GM12891 (cell line): ENCODE data around the gene SMARCC1.

Source experiments
- POLR2A ChIP-seq: IDR thresholded peaks from 2 replicates; pipeline ENCODE4 v1.6.1; 2011; ENCODE audit warnings: low read depth, low read length, control low read depth
- POLR2AphosphoS5 ChIP-seq: IDR thresholded peaks from 2 replicates; pipeline ENCODE4 v1.6.1; 2011; ENCODE audit warnings: low read depth, low read length, control low read depth
- POU2F2 ChIP-seq: IDR thresholded peaks from 2 replicates; pipeline ENCODE4 v1.6.1; 2011; ENCODE audit warnings: low read depth, mild to moderate bottlenecking, control low read depth, low read length, moderate library complexity

DNA sequence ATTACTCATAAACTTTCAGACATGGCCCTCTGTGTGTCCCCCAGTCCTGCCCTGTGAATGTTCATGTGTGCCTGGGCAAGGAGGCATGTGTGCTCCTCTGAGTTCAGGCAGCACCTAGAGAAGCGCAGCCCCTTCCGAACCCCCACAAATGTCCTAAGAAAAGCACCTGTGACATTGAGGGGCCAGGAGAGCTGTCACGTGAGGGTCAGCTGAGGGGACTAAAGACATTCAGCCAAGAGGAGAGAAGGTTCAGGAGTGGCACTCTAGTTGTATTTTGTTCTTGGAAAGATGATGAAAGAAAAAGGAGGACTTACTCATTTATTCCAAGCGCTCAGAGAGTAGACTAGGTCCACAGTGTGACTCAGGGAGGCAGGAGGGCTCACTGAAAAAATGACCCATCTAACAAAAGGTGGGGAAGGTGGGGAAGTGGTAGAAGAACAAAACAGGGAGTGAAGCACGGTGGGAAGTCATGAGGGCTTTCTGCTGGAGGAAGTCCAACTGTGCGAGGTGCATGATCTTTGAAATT, 240.0 kb downstream of the SMARCC1 start:
- TF ChIP-seq POLR2A: no peak
- TF ChIP-seq POLR2AphosphoS5: no peak
- no peak for TF ChIP-seq POU2F2
